NCI-H187 (cell line): Measurements from ENCODE around the gene MYO1H.
"Not testable (repeated sequence)": the region's sequence is repeated elsewhere in the genome, so short reads cannot be mapped to it uniquely, and the experiment has no call there.

Experiments used
- DNase-seq, 2 experiments: peaks; one replicate each; lab custom pipeline; 2025; lab: John Stamatoyannopoulos, UW

Gene MYO1H, protein sequence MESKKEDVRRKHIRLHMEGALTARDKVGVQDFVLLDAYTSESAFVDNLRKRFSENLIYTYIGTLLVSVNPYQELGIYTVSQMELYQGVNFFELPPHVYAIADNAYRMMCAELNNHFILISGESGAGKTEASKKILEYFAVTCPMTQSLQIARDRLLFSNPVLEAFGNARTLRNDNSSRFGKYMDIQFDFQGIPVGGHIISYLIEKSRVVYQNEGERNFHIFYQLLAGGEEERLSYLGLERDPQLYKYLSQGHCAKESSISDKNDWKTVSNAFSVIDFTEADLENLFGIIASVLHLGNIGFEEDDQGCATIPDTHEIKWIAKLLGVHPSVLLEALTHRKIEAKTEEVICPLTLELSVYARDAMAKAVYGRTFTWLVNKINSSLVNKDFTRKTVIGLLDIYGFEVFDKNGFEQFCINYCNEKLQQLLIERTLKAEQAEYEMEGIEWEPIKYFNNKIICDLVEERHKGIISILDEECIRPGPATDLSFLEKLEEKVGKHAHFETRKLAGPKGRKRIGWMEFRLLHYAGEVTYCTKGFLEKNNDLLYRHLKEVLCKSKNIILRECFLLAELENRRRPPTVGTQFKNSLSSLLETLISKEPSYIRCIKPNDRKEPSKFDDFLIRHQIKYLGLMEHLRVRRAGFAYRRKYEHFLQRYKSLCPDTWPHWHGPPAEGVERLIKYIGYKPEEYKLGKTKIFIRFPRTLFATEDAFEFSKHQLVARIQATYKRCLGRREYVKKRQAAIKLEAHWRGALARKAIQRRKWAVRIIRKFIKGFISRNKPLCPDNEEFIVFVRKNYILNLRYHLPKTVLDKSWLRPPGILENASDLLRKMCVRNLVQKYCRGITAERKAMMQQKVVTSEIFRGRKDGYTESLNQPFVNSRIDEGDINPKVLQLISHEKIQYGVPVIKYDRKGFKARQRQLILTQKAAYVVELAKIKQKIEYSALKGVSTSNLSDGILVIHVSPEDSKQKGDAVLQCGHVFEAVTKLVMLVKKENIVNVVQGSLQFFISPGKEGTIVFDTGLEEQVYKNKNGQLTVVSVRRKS

GRCh38 chr12:109347589-109347988 lies at the start of gene MYO1H:
MYO1H (plus strand) TSS chr12:109347900; CDS start chr12:109347961, 61 bp downstream.
- no peak for DNase-seq

- DNase-seq: no peak
Measured at GRCh38 chr12:109299849-109300248, 47.9 kb upstream of the MYO1H start.

DNA sequence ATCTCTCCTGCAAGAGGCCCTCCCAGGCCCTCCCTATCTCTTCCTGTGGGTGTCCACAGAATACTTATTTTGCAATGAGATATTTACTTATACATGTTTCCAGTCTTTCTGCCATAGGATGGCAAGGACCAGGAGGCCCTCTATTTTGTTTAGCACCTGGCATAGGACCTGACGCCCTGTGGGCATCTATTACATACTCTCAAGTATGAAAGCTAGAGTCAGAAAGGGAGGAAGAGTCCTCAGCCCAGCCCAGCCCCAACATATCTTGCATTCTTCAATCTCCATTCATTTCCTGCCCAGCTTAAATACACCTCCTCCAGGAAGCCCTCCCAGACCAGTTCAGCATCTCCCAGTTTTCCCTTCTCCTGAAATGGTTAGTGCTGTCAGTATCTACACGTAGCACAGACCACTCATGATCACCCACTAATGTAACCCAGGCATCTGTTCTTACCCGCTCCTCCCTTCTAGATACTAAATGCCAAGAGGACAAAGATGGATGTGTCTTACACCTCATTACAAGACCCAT lies 46.0 kb upstream of the MYO1H start:
- DNase-seq: no peak

GRCh38 chr12:109302358-109302757 lies 45.3 kb upstream of the MYO1H start:
- DNase-seq: no peak

DNA sequence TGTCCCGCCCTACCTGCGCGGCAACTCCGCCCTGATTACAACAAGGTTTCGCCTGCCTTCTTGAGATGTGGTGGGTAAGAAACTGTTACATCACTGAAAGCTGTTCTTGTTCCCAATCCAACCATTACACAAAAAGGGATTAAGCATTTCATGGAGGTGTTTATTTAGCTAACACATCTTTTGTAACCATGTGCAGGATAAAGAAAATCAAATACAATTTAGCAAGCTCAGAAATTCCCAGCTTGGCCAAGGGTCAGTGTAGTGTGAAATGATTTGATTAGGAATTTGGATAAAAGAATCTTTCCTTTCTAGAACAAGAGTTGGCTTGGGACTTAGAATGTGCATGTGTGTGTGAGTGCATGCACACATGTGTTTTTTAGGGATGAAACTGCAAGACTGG lies 44.9 kb upstream of the MYO1H start:
- DNase-seq: no peak

DNA sequence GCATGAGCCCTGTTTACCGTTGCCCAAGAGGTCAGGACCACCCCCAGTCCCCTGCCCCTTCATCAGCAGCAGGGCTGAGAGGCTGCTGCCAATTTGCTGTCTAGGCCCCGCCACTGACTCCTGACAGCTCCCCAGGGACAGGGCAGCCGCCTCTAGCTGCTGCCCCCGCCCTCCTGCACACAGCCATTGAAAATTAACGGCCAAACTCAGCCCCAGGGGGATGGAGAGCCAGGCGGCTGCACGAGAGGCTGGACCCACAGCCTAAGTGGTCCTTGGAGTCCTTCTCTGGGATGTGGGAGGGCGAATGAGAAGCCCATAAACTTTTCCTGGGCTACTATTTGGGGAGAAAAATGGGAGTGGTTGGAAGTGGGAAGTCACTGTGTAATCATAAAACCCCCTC lies 43.2 kb upstream of the MYO1H start:
- peak; percentile 82 to 86 for DNase-seq

DNA sequence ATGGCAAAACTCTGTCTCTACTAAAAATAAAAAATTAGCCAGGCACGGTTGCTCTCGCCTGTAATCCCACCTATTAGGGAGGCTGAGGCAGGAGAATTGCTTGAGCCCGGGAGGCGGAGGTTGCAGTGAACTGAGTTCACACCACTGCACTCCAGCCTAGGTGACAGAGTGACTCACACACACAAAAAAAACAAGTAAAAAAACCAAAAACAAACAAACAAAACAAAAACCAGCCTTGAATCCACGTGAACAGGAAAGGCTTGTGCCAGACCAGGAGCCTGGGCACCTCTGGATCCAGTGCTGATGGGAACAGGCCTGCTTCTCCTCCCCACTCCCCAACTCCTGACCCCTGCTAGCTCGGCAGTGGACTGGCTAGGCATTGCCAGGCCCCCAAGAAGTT lies 42.2 kb upstream of the MYO1H start:
- DNase-seq: no peak

- no peak for DNase-seq
Measured at GRCh38 chr12:109307051-109307450, 40.6 kb upstream of the MYO1H start.

DNA sequence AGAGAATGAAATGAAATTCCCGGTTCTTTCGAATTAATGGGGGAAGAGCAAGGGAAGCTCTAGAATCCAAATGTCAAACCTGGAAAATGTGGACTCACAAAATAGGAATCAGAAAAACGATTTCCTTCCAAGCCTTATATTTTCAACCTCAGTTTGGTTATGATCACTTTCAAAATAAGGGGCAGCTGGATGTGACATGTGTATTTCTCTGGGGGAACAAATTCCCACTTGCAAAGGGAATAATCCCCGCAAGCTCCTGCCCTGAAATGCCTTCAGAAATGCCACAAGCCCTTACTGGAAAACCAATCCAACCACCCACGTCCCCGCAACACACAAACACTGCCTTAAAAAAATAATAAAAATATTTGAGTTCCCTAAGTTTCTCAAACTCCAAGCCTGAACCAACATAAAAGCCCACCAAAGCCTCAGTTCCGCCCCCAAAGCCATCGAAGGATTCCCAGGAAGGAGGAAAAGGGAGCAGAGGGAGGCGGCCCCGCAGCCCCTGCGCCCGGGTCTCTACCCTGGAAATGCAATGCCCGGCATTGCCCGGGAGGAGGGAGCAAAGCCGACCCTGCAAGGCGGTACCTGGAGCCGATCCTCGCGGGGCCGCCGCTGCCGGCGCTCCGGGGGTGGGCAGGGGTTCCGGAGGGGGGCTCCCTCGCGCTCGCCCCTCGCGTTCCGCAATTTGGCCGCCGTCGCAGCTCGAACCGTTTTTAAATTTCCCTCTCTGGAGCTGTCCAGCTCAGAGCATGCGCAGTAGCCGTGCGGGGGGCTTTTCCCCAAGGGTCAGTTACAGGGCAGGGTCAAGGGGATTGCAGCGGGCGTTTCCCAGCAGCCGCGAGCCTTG lies 38.9 kb upstream of the MYO1H start, which contains the start of gene FOXN4:
Gene FOXN4 (minus strand): TSS at position 751 of the 847 bp plus-strand sequence. CDS start 963 bp downstream, outside the sequence.
- DNase-seq: no peak

DNA sequence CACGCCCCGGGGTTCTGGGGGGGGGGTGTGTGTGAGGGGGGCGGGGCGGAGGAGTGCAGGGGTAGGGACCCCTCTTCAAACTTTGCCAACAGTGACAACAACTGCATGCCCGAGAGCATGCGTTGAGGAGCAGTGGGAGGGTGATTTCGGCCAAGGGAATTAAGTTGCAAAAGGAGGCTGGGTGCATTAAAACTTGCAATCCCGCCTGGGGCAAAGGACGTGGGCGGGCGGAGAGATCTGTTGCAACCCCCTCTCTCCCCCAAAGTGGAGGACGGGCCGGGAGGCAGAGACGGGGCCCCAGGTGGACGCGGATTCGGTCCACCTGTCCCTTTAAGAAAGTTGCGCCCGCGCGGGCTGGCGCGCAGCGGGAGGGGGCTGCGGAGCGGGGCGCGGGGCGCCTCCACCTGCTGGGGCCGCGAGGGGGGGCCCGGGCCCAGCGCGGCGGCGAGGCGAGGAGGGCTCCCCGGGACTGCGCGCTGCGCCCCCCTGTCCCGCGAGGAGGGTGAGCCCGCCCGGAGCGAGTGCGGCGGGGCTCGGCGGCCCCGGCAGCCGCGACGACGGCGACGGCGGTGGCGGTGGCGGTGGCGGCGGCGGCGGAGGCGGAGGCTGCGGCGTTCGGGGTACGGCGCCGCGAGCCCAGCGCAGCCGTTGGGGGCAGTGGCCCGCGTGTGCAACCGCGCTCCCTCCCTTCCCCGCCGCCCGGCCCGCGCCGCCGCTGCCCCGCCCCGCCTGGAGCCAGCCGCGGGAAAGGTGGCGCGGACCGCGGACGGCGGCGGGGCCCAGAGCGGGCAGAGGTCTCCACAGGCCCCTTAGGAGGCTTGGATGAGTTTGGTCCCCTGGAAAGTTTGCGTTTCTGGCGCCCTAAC lies 38.1 kb upstream of the MYO1H start:
- peak in 1 of 2 experiments; percentile 34 for DNase-seq

DNA sequence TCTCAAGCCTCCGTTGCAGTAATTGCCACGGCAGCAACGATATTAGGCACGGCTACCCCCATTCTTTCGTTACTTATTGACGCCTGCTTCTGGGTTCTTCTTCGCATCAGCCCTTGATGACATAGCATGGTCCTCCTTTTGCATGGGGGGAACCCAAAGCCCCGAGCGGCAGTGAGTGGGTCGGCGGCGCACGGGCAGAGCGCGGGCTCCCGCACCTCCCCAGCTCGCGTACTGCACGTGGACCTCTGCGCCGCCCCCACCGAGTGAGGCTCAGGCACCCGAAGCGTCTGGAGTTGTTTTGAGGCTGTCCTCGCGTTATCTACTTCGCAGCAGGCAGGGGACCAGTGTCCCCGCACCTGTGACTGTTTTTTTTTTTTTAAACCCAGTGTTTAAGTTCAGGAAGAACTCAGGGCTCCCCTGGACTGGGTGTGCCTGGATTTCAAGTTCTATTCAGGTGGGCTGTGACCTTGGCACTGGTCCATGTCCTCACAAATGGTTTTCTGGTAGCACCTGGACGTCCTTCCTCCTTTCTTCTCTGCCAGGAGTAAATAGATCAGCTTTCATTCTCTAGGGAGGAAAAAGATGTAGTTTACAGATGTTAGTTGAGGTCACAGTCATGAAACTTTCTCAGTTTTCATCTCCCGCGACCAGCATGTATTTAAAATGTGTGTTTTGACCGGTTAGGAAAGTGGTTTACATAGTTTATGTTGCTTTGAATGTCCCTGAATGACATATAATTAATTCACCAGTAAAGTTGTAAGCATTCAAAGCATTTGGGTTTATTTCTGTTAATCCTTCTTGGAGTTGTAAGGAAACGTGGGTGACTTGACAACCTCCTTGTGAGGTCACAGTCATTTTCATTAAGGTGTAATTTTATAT lies 37.2 kb upstream of the MYO1H start:
- DNase-seq: peak; percentile 42 to 44

- DNase-seq: not testable (repeated sequence)
Measured at GRCh38 chr12:109321294-109321693, 26.4 kb upstream of the MYO1H start.

GRCh38 chr12:109329003-109329402 lies 18.7 kb upstream of the MYO1H start:
- no peak for DNase-seq

DNA sequence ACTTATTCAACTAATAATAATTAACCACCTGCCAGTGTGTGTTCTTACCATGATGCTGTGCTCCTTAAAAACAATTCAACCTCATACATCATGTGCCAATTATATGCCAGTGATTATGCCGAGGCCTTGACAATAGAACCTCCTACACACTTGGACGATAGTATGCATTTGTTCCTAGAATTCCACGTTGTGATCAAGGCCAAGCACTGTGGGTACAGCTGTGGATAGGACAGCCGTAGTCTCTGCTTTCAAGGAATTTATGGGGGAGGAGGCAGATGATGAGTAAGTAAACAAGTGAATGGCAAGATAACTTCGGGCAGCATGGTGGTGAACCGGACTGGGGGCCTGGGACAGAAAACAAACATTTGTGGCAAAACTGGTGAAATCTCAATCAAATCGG lies 18.0 kb upstream of the MYO1H start:
- no peak for DNase-seq

DNA sequence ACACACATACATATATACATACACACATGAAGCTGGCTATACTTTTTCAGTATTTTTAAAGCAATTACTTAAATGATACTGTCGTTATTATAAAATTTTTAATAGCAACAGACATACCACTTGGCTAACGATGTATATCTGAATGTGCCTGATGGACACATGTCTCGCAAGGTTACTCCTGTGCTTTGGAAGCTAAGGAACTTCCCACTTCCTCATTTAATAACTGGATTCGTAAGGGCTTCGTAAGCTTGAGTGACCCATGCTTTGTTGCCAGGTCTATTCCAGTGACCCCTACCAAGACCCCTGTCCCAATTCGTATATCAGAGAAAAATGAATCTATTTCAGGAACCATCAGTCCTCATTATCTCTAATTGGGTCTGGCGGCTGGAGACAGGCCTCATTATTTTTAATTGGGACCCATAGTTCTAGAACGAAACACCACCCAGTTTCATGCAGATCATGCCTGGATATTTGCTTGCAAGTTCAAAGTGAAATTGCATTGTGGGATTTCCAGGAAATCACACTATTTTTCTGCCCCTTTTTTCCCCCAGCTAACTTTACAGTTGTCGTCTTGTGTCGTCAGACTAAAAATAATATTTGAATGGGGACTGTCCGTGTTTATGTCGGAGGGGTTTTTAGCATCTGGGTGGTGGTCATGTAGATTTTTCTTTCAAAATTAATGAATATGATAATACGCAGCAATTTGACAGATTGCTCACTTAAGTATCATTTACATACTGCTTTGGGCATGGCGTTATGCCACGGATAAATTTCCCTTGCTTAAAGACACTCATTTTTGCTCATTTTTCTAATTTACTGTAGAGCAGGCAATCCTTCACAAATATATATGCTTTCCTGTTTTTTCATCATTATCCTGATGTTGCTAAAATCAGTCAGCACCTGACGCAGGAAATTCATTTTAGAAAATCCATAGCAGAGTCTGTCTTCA lies 17.1 kb upstream of the MYO1H start:
- DNase-seq: no peak

DNA sequence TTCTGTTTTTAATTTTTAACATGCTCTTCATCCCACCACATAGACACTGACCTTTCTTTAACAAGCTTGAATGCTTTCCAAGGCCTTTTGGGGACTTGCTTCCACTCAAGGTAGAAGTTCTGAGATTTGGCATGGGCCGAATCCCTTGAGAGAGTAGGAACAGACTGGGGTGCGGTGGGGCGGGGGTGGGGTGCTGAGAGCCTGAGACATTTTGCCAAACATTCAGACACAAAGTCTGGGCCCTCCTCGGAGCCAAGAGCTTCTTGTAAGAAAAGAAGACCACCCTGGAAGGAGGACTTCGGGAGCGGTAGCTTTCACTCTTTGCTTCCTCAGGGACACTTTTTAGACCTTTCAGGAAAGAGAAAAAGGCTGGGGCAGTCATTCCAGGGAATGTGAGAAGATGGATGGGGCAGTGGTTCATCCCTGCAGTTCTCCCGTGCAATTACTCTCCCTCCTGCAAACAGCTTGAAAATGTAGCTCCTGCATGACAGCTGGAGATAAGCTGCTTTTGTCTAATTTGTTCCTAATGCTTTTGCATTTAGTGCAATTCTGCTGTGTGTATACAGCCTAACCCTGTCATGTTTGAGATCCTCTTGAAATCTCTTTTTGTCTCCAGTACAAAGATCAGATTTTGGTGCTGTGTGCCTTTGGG lies 16.3 kb upstream of the MYO1H start:
- peak in 1 of 2 experiments; percentile 27 for DNase-seq

- no peak for DNase-seq
Measured at GRCh38 chr12:109334887-109335286, 12.8 kb upstream of the MYO1H start.

DNA sequence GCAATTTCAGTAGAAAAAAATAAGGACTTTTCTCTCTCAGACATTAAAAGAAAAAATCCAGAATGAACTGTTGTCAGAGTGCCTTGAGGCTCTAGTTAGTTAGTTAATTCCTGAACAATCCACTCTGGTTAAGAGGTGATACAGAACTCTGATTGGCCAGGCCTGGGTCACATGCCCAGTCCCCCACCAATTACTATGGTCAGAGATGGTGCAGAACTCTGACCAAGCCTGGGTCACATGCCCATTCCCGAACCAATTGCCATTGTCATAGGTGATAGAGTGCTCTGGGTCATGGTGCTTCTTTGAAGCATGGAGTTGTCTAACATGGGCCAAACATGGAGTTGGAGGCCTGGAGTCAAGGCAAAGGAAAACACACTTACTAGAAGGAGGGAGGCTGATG lies 11.1 kb upstream of the MYO1H start:
- DNase-seq: no peak
